ENCODE data around the gene BLZF1.

DNA sequence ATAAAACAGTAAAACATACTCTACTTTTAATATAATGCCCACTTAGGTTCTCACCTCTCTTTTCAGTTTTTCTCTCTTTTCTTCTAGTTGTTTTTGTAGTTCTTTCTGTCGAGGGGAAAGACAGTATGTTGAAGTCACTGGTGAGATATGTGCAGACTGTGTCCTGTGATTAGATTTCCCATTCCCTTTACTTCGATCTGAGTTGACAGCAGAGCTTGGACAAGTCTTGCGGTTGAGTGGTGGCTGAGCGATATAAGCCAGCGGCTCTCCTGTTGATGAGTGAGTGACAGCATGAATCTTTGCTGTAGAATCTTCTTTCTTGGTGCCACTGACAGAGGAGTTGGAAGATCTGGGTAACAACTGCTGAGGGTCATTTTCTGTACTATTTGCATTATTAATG is 53.3 kb downstream of the BLZF1 start:
- TF ChIP-seq POLR2A (IDR thresholded peaks at IDR 0.05): no peak
- TF ChIP-seq, protein P1, sequence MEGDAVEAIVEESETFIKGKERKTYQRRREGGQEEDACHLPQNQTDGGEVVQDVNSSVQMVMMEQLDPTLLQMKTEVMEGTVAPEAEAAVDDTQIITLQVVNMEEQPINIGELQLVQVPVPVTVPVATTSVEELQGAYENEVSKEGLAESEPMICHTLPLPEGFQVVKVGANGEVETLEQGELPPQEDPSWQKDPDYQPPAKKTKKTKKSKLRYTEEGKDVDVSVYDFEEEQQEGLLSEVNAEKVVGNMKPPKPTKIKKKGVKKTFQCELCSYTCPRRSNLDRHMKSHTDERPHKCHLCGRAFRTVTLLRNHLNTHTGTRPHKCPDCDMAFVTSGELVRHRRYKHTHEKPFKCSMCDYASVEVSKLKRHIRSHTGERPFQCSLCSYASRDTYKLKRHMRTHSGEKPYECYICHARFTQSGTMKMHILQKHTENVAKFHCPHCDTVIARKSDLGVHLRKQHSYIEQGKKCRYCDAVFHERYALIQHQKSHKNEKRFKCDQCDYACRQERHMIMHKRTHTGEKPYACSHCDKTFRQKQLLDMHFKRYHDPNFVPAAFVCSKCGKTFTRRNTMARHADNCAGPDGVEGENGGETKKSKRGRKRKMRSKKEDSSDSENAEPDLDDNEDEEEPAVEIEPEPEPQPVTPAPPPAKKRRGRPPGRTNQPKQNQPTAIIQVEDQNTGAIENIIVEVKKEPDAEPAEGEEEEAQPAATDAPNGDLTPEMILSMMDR (IDR thresholded peaks at IDR 0.05): no peak

All from upper lobe of left lung (tissue), 4 donors.